Fibroblast of the aortic adventitia (primary cell): ENCODE measurements around the gene CPVL. TPM values are rescaled to one million over a fixed set of nuclear protein-coding genes. Genes with fewer than 3 reads are reported as not detected.
A peak's percentile ranks its signal among the peaks of the same experiment; 100 is the strongest.

Source experiments
- DNase-seq: peaks from one replicate; pipeline ENCODE4 v3.0.0-alpha.2; 2010; ENCODE audit warnings: low read depth
- H3K4me3 ChIP-seq: 2 replicates; pipeline ENCODE4 v1.5.1; 2011; ENCODE audit warnings: low read depth, mild to moderate bottlenecking, control low read depth, low read length, moderate library complexity
- total RNA-seq: library from RNA; depleted of rRNA; stranded (reverse); fragments of >200 nt; gene quantifications from 2 replicates; pipeline ENCODE4 v1.2.3, GENCODE V29; 2012; ENCODE audit warnings: low replicate concordance
- TF ChIP-seq, protein P1 (sequence below): IDR thresholded peaks from 2 replicates; pipeline ENCODE4 v1.5.1; 2011; ENCODE audit warnings: mild to moderate bottlenecking, low read length, control low read depth, inconsistent platforms; ENCODE audit not compliant: insufficient read depth

Gene CPVL
- total RNA-seq, 1 donor: 0.54 TPM

DNA sequence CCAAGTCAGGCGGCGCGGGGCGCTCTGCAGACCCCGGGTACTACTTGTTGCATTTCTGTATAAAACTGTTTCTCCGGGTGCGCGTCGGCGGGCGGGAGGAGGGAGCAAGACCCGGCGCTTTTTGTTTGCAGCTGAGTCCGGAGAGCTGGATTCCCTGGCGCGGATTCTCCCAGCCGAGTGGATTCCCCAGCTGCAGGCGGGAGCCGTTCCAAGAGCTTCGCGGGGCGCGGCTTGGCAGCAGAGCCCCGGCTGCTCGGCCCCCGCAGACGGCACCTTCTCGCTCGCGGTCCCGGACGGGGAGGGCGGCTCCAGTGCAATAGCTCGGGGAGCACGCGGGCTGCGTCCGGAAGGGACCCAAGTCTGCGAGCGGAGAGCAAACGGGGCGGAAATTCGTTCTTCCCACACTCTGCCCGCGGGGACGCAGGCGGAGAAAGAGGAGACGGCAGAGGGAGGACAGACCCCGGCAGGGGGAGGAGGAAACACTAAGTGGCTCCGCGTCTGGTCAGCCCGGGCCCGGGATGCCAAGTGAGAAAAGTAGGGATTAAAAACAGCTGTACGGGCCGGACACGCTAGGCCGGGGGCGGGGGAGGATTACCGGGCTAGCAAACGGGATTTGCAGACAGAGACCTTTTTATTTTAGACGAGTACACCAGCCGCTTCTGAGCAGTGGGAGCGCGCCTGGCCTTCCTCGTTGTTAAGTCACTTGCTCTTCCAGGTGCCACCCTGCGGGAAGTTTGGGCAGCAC is 187.9 kb downstream of the CPVL start, which contains the start of gene TRIL:
TRIL (minus strand) TSS at position 96 of the 745 bp plus-strand sequence. CDS start 284 bp downstream, outside the sequence.
- peak; percentile 69 for DNase-seq

DNA sequence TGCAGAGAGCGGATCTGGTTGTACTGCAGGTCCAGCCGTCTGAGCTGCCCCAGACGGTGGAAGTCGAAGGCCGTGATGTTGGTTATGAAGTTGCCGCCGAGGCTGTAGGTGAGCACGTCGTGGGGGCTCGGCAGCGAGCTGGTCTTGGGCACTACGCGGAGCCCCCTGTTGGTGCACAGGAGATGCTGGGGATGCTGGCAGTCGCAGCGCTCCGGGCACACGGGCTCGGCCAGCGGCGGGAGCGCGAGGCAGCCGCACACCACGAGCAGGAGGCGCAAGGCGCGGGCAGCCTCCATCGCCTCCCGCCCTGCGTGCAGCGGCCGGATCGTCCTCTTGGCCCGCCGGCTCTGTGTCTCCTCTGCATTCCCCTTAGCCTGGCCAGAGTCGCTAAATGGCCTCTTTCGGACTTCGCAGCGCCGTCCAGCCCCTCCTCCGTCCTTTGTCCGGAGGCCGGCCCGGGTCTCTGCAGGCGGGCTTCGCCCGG is 188.5 kb downstream of the CPVL start:
- TF ChIP-seq, protein P1, sequence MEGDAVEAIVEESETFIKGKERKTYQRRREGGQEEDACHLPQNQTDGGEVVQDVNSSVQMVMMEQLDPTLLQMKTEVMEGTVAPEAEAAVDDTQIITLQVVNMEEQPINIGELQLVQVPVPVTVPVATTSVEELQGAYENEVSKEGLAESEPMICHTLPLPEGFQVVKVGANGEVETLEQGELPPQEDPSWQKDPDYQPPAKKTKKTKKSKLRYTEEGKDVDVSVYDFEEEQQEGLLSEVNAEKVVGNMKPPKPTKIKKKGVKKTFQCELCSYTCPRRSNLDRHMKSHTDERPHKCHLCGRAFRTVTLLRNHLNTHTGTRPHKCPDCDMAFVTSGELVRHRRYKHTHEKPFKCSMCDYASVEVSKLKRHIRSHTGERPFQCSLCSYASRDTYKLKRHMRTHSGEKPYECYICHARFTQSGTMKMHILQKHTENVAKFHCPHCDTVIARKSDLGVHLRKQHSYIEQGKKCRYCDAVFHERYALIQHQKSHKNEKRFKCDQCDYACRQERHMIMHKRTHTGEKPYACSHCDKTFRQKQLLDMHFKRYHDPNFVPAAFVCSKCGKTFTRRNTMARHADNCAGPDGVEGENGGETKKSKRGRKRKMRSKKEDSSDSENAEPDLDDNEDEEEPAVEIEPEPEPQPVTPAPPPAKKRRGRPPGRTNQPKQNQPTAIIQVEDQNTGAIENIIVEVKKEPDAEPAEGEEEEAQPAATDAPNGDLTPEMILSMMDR: no peak
- DNase-seq: no peak
- peak overlapping the region; percentile 54 for H3K4me3 ChIP-seq

More for the DNA sequence above, 187.9 kb downstream of the CPVL start, which contains the start of gene TRIL:
- TF ChIP-seq, protein P1: no peak
- H3K4me3 ChIP-seq: peak within 1 kb of the TSS; percentile 54

DNA sequence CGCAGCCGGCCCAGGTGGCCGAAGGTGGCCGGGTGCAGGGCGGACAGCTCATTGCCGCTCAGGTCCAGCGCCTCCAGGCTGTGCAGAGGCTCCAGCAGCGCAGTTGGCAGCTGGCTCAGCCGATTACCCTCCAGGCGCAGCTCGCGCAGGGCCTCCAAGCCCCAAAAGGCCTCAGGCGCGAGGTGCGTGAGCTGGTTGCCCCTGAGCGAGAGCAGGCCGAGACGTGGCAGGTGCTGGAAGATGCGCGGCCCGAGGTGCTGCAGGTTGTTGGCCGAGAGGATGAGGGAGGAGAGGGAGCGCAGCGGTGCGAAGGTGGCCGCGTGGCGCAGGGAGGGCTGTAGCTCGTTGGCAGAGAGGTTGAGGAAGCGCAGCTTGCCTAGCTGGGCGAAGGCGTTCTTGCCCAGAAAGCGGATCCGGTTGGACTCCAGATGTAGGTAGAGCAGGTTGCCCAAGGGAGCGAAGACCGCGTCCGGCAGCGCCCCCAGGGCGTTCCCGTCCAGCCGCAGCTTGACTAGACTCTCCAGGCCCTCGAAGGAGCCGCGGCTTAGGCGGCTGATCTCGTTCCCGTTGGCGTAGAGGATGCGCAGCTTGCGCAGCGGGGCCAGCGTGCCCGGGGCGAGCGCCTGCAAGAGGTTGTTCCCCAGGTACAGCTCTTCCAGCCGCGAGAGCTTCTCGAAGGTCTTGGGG is 189.1 kb downstream of the CPVL start:
- no peak for DNase-seq
- TF ChIP-seq, protein P1: no peak
- H3K4me3 ChIP-seq: no peak overlapping the region

DNA sequence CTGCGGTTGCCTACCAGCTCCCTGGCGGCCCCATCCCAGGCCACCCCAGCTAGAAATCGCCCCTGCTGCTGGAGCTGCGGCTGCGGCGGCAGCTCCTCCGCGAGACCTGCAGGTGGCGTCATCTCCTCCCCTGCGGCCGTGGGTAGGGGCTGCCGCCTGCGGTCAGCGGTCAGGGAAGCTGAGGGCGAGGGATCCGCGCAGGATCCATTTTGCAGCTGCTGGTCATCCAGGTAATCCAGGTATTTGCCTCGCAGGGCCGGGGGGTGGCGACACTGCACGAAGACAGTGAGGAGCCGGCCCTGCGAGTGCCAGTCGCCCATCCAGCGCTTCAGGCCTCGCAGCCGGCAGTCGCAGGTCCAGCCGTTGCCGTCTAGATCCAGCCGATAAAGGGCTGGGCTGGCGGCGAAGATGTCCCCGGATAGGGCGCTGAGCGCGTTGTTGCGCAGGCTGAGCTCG is 189.7 kb downstream of the CPVL start:
- DNase-seq: peak; percentile 18
- TF ChIP-seq, protein P1: peak; percentile 66
- peak overlapping the region; percentile 45 for H3K4me3 ChIP-seq

DNA sequence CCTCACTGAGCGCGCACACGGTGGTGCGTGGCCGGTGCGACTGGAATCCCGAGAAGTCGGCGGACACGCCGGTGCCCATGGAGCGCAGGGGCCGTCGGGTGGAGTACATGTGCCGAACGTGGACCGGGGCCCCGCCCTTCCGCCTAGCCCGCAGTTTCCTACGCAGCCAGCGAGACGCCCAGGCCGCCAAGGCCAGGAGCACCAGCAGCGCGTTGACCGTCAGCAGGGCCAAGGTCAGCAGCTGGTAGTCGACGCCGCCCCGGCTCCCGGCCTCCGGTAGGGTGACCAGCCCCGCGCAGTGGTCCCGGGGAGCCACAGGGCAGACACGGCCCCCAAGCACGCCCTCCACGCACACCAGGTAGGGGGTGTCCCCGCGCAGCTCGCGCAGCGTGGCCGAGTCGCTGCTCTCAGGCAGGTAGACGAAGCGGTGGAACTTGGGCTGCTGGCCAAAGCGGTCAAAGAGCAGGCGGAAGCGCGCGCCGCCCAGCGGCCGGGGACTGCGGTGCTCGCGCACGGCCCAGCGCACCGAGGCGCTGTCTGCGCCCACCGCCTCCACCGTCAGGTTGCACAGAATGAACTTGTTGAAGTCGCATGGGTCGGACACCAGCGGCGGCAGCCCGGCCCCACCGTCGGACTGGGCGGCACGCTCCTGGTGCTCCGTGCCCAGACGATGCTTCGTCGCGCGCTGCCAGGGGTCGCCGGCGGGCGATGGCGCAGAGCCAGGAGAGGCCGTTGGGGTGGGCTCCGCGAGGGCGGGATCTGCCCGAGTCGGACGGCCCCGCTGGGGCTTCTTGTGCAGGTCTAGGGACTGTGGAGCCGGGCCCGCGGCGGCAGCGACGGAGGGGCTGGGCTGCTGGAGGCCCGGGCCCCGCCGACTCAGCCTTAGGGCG is 190.4 kb downstream of the CPVL start:
- peak overlapping the region; percentile 45 for H3K4me3 ChIP-seq
- TF ChIP-seq, protein P1: peak; percentile 52
- DNase-seq: peak; percentile 22

DNA sequence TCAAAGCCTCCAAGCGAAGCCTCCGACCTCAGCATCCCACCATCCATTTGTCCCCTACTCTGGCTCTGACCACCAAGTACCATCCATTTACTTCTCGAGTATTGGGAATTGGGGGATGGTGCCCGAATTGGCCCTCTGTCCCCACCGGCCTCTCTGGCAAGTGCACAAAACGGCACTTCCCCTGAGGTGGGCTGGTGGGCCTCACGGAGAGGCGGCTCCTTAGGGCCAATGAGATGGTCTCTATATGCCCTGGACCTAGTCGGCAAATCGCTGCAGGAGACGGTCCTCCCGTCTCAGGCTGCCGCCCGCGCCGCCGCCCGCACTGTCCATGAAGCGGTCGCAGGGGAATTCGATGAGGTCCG is 191.0 kb downstream of the CPVL start:
- no peak for DNase-seq
- H3K4me3 ChIP-seq: no peak overlapping the region
- TF ChIP-seq, protein P1: no peak
